HEK293T (cell line): ENCODE data around the gene COL5A1.

ENCODE experiments used
- CTCF ChIA-PET: fragments of 350-600 bp; formaldehyde crosslinking; extraction: SDS; loops from one replicate; lab custom pipeline; 2021; ENCODE audit warnings: antibody characterized with exemption, inconsistent platforms; lab: Yijun Ruan, JAX
- POLR2A ChIA-PET: fragments of 350-600 bp; formaldehyde crosslinking; extraction: SDS; loops from one replicate; lab custom pipeline; 2020; ENCODE audit warnings: antibody characterized with exemption, inconsistent platforms; lab: Yijun Ruan, JAX
- DNase-seq: peaks from one replicate; pipeline ENCODE4 v3.0.0; 2012; ENCODE audit warnings: mixed read lengths; ENCODE audit errors: extremely low spot score
- ARNT ChIP-seq: fragments of 450-650 bp; IDR thresholded peaks from 2 replicates; pipeline ENCODE4 v1.6.1; 2017; ENCODE audit warnings: mild to moderate bottlenecking
- BHLHE40 ChIP-seq: fragments of 450-650 bp; IDR thresholded peaks from 2 replicates; pipeline ENCODE4 v1.6.1; 2016; ENCODE audit warnings: mild to moderate bottlenecking, moderate library complexity, borderline replicate concordance
- CTBP1 ChIP-seq: fragments of 450-650 bp; IDR thresholded peaks from 2 replicates; pipeline ENCODE4 v1.6.1; 2016; ENCODE audit warnings: borderline replicate concordance
- ELF4 ChIP-seq: fragments of 450-650 bp; IDR thresholded peaks from 2 replicates; pipeline ENCODE4 v1.6.1; 2017; ENCODE audit warnings: antibody characterized with exemption
- FOXA1 ChIP-seq: fragments of 450-650 bp; IDR thresholded peaks from 2 replicates; pipeline ENCODE4 v1.6.1; 2016; ENCODE audit warnings: mild to moderate bottlenecking
- FOXK2 ChIP-seq: fragments of 450-650 bp; IDR thresholded peaks from 2 replicates; pipeline ENCODE4 v1.6.1; 2016; ENCODE audit warnings: mild to moderate bottlenecking
- FOXM1 ChIP-seq: fragments of 450-650 bp; IDR thresholded peaks from 2 replicates; pipeline ENCODE4 v1.6.1; 2017; ENCODE audit warnings: mild to moderate bottlenecking, borderline replicate concordance
- HDGF ChIP-seq: fragments of 450-650 bp; IDR thresholded peaks from 2 replicates; pipeline ENCODE4 v1.6.1; 2017; ENCODE audit warnings: antibody characterized with exemption, borderline replicate concordance
- L3MBTL2 ChIP-seq: fragments of 450-650 bp; conservative IDR thresholded peaks from 2 replicates; pipeline ENCODE4 v1.6.1; 2016; ENCODE audit warnings: mild to moderate bottlenecking
- LEF1 ChIP-seq: fragments of 450-650 bp; IDR thresholded peaks from 2 replicates; pipeline ENCODE4 v1.6.1; 2017; ENCODE audit warnings: mild to moderate bottlenecking, borderline replicate concordance
- NFRKB ChIP-seq: fragments of 450-650 bp; IDR thresholded peaks from 2 replicates; pipeline ENCODE4 v1.6.1; 2016; ENCODE audit warnings: mild to moderate bottlenecking, moderate library complexity
- PKNOX1 ChIP-seq: fragments of 450-650 bp; IDR thresholded peaks from 2 replicates; pipeline ENCODE4 v1.6.1; 2016
- SP1 ChIP-seq: fragments of 450-650 bp; IDR thresholded peaks from 2 replicates; pipeline ENCODE4 v1.6.1; 2017
- SUZ12 ChIP-seq: fragments of 450-650 bp; IDR thresholded peaks from 2 replicates; pipeline ENCODE4 v1.6.1; 2016; ENCODE audit warnings: mild to moderate bottlenecking
- TARDBP ChIP-seq: fragments of 450-650 bp; IDR thresholded peaks from 2 replicates; pipeline ENCODE4 v1.6.1; 2016
- ZNF384 ChIP-seq: fragments of 450-650 bp; IDR thresholded peaks from 2 replicates; pipeline ENCODE4 v1.6.1; 2016

The COL5A1 gene

DNA sequence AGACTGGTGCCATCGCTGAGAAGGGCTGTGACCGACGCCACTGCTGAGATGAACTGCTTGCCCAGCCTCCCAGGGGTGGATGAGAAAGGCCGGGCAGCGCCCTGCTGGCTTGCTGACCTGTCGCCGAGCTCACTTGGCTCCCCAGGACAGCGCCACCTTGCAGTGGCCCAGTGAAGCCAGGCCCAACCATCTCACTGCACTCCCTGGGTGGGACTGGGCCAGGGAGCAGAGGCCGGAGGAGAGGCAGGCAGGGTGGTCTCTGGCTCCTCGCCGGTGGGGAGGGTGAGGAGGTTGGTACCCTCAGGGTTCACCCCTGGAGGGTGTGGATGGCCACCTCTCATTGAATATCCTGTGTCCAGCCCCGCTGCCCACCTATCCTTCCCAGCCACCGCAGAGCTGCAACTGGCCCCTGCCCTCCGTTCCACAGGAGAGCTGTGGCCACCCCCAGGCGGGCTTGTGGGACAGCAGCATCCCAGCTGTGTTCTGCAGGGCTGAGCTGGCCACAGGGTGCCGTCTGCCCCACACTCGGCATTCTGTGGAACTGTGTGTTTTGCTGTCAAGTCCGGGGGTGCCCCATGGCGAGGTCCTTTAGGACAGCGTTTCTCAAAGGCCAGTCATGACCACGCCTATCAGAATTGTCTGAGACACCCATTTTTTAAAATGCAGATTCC is 198.0 kb downstream of the COL5A1 start:
- no peak for TF ChIP-seq ARNT
- CTCF ChIA-PET, result no interaction called here
- DNase-seq, result no peak
- POLR2A ChIA-PET, result interaction anchor here (1.4 kb wide), 1 partner anchor 19 kb away, joined by 4 read pairs; no protein-coding TSS in a partner anchor

DNA sequence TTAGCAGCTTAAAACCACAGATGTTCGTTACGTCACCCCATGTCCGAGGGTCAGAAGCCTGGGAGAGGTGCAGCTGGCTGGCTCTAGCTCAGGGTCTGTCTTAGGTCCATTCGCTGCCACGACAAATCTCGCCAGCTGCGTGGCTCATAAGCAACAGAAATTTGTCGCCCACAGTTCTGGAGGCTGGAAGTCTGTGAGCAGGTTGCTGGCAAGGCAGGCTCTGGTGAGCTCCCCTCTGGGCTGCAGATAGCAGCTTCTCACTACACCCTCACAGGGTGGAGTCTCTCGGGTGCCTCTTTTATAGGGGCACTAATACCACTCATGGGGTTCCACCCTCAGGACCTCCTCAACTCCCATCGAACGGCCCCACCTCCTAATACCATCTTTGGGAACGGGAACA is 198.9 kb downstream of the COL5A1 start:
- POLR2A ChIA-PET, result no interaction called here
- TF ChIP-seq PKNOX1, result no peak
- TF ChIP-seq FOXA1, result no peak
- TF ChIP-seq L3MBTL2, result no peak
- TF ChIP-seq ARNT, result no peak
- TF ChIP-seq NFRKB, result no peak
- TF ChIP-seq FOXK2, result no peak
- no peak for TF ChIP-seq SP1
- TF ChIP-seq SUZ12, result no peak
- TF ChIP-seq ZNF384, result no peak
- CTCF ChIA-PET, result no interaction called here
- no peak for DNase-seq

DNA sequence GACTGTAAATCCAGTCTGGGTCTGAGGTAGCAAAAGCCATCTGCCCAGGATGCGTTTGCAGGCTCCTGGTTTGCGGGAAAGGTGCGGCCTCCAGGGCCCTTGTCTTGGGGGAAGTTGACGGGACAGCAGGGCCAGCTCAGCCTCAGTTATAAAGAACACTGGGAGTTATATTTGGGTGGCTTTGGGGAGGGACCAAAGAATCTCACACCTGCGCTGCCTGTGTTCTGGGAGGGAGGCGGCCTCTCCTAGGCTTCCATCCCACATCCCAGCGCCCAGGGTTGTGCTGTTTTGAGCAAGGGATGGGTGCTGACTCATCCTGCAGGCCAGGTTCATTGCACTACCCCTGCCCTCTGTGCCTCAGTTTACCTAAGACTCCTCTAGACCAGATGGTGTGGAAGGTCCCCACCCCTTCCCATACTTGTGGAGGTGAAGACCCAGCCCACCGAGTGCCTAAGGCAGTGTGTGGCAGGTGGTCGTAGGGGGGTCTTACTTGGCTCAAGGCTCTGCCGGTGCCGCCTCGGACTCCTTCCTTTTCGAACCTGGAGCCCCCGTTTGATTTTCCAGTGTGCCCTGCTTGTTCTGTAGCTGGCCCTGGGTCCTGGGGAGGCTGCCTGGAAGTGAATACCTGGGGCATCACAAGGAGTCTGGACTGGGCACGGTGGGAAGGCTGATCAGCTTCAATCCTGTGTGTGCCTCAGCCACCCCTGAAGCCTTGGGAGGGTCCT is 199.7 kb downstream of the COL5A1 start:
- POLR2A ChIA-PET, result no interaction called here
- no peak for DNase-seq

GRCh38 chr9:134842321-134842720 is 200.7 kb downstream of the COL5A1 start:
- ChIA-PET CTCF (no interaction called here), POLR2A (no interaction called here)
- TF ChIP-seq FOXK2 (no peak), BHLHE40 (no peak), SUZ12 (no peak), HDGF (no peak), ZNF384 (no peak), NFRKB (no peak), SP1 (no peak), ARNT (no peak), FOXA1 (no peak), LEF1 (no peak), CTBP1 (no peak), ELF4 (no peak), L3MBTL2 (no peak), FOXM1 (no peak), PKNOX1 (no peak)
- no peak for DNase-seq

More for the DNA sequence above, 199.7 kb downstream of the COL5A1 start:
- TF ChIP-seq PKNOX1, result no peak
- CTCF ChIA-PET, result no interaction called here

- ChIA-PET CTCF (no interaction called here), POLR2A (no interaction called here)
- no peak for DNase-seq
- TF ChIP-seq L3MBTL2 (no peak), NFRKB (no peak), BHLHE40 (no peak), SUZ12 (no peak), HDGF (no peak)
Observed at GRCh38 chr9:134843740-134844139, 202.1 kb downstream of the COL5A1 start.

- ChIA-PET CTCF (no interaction called here), POLR2A (no interaction called here)
- TF ChIP-seq SUZ12, result no peak
- TF ChIP-seq PKNOX1, result no peak
- no peak for TF ChIP-seq ARNT
- TF ChIP-seq ZNF384, result no peak
- no peak for TF ChIP-seq SP1
- no peak for TF ChIP-seq FOXM1
- no peak for TF ChIP-seq TARDBP
- no peak for TF ChIP-seq FOXK2
- TF ChIP-seq CTBP1, result no peak
- no peak for TF ChIP-seq BHLHE40
- no peak for TF ChIP-seq L3MBTL2
- no peak for DNase-seq
Observed at GRCh38 chr9:134844821-134845220, 203.2 kb downstream of the COL5A1 start.
